ENCODE data around the gene GMCL2.

The GMCL2 gene

DNA sequence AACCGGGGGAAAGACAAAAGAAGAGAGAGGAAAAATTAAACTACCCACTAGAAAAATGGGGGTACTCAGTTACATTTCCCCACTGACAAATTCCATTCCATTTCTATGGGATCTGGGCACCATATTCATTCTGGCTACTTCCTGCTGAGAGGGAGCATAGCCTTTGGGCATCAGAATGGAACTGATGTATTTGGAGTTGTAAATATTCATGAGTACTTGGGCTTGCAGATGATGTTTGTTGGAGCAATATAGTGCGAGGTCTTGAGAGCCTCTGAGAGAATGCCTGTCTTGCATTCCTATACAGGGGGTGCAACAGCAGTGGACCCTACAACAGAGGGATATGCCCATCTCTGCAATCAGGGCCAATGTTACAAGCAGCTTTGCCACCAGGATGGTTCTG lies 16.7 kb downstream of the GMCL2 start (continued):
- TF ChIP-seq, protein P1, sequence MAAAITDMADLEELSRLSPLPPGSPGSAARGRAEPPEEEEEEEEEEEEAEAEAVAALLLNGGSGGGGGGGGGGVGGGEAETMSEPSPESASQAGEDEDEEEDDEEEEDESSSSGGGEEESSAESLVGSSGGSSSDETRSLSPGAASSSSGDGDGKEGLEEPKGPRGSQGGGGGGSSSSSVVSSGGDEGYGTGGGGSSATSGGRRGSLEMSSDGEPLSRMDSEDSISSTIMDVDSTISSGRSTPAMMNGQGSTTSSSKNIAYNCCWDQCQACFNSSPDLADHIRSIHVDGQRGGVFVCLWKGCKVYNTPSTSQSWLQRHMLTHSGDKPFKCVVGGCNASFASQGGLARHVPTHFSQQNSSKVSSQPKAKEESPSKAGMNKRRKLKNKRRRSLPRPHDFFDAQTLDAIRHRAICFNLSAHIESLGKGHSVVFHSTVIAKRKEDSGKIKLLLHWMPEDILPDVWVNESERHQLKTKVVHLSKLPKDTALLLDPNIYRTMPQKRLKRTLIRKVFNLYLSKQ (tag by site-specific recombination; IDR thresholded peaks at IDR 0.05; ENCODE audit: borderline replicate concordance): no peak
- no peak for TF ChIP-seq GFI1B (tag by site-specific recombination; IDR thresholded peaks at IDR 0.05)
- no peak for TF ChIP-seq ZNF548 (tag by site-specific recombination; IDR thresholded peaks at IDR 0.05)
- no peak for TF ChIP-seq ZNF639 (tag by site-specific recombination; IDR thresholded peaks at IDR 0.05)
- no peak for TF ChIP-seq ZNF146 (tag by site-specific recombination; IDR thresholded peaks at IDR 0.05)
- no peak for TF ChIP-seq KLF9 (tag by site-specific recombination; IDR thresholded peaks at IDR 0.05; ENCODE audit: low read depth)
- no peak for TF ChIP-seq ZFHX2 (tag by site-specific recombination; conservative IDR thresholded peaks at IDR 0.05)
- no peak for TF ChIP-seq GLI4 (tag by site-specific recombination; IDR thresholded peaks at IDR 0.05)

DNA sequence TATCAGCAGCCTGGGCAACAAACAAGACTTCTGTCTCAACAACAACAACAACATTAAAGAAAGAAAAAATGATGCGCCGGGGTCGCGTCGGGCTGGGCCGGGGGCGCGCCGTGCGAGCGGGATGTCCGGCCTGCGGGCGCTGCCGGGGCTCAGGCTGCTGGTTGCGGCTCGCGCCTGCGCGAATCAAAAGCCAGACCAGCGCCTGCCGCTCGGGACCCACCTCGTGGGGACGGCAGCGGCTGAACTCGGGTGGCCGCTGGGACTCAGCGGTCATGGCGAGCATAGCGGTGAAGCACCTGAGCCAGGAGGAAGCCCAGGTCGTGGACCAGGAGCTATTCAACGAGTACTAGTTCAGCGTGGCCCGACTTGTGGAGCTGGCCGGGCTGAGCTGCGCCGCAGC lies 21.6 kb downstream of the GMCL2 start:
- no peak overlapping the region for H3K27ac ChIP-seq (ENCODE audit: extremely low read depth, low read depth, low read length)
- H3K4me1 ChIP-seq (ENCODE audit: control insufficient read depth, insufficient read depth, low read length): no peaks in the 10 kb centered on the region
- H3K36me3 ChIP-seq (ENCODE audit: control insufficient read depth in 2 of 2, insufficient read depth in 1 of 2, low read length in 2 of 2): no peaks in the 10 kb centered on the region
- no peak overlapping the region for H3K4me3 ChIP-seq (ENCODE audit: low read depth, low read length)
- ChIA-PET POLR2A (no interaction called here), CTCF (interaction anchor here (0.9 to 1.6 kb wide), 3 partner anchors 90 to 792 kb away, joined by 3 to 11 read pairs (median 4); no protein-coding TSS in a partner anchor)
- no peaks in the 10 kb centered on the region for H3K9me3 ChIP-seq (ENCODE audit: control insufficient read depth, insufficient read depth, low read depth, low read length)
- TF ChIP-seq ZNF221 (tag by site-specific recombination; IDR thresholded peaks at IDR 0.05; ENCODE audit: borderline replicate concordance): no peak
- no peak for TF ChIP-seq ZNF223 (tag by site-specific recombination; IDR thresholded peaks at IDR 0.05)

DNA sequence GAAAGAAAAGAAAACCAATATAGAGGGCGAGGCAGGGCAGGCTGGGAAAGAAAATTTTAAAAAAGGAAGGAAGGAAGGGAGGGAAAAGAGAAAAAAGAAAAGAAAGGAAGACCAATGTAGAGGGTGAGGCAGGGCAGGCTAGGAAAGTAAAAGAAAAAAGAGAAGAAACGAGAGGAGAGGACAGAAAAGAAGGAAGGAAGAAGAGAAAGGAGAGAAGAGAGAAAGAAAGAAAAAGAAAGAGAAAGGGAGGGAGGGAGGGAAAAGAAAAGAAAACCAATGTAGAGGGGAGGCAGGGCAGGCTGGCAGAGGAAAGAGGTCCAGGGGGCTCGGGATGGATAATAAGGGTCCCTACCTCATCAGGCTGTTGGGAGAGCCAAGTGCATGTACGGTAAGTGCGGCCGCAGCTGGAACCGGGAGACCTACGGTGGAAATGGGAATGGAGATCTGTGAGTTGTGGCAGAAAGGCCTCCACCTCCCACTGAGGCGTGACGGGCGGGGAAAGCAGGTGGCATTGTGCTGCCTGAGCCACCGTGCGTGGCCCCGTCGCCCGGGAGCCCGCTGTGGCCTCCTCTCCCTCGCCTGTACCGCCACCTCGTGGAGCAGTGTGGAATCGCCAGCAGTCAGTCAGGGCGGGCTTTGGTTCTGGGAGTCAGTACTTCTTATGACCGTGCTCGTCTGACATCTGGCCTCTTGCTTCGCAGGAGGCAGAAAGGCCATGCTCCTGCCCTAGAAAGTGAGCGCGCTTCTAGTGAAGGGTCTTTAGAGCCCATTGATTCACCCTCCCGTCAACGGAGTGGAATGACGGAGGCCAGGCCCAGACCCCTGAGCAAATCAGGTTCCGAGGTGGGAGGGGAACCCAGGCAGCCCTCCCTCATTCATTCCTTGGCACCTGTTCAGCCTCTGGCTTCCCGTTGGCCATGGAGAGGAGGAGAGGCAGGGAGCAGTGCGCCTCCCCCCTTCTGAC lies 23.1 kb downstream of the GMCL2 start:
- H3K4me3 ChIP-seq (ENCODE audit: low read depth, low read length): peak overlapping the region; percentile 10; the same call in 1 of the 2 replicates
- ChIA-PET CTCF (interaction anchor here (2.6 to 3.9 kb wide), 2 partner anchors 15 to 88 kb away, joined by 10 to 39 read pairs; no protein-coding TSS in a partner anchor), POLR2A (no interaction called here)
- TF ChIP-seq, protein P2, sequence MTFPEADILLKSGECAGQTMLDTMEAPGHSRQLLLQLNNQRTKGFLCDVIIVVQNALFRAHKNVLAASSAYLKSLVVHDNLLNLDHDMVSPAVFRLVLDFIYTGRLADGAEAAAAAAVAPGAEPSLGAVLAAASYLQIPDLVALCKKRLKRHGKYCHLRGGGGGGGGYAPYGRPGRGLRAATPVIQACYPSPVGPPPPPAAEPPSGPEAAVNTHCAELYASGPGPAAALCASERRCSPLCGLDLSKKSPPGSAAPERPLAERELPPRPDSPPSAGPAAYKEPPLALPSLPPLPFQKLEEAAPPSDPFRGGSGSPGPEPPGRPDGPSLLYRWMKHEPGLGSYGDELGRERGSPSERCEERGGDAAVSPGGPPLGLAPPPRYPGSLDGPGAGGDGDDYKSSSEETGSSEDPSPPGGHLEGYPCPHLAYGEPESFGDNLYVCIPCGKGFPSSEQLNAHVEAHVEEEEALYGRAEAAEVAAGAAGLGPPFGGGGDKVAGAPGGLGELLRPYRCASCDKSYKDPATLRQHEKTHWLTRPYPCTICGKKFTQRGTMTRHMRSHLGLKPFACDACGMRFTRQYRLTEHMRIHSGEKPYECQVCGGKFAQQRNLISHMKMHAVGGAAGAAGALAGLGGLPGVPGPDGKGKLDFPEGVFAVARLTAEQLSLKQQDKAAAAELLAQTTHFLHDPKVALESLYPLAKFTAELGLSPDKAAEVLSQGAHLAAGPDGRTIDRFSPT (tag by site-specific recombination; IDR thresholded peaks at IDR 0.05): peak; percentile 96
- TF ChIP-seq ZNF660 (tag by site-specific recombination; IDR thresholded peaks at IDR 0.05) (peak; percentile 77; the same call in 1 of the 2 replicates), ZNF24 (tag by site-specific recombination; IDR thresholded peaks at IDR 0.05) (peak; percentile 60), ZNF692 (tag by site-specific recombination; IDR thresholded peaks at IDR 0.05) (peak; percentile 70), YY2 (tag by site-specific recombination; IDR thresholded peaks at IDR 0.05) (peak; percentile 29; the same call in 1 of the 2 replicates), ZFHX2 (tag by site-specific recombination; conservative IDR thresholded peaks at IDR 0.05) (peak; percentile 40), ZNF132 (tag by site-specific recombination; IDR thresholded peaks at IDR 0.05; ENCODE audit: borderline replicate concordance) (no peak), ZNF600 (tag by site-specific recombination; IDR thresholded peaks at IDR 0.05) (peak; percentile 88), GLIS2 (tag by site-specific recombination; IDR thresholded peaks at IDR 0.05) (peak; percentile 78), ZFP69B (tag by site-specific recombination; IDR thresholded peaks at IDR 0.05) (peak; percentile 63), ZNF549 (tag by site-specific recombination; IDR thresholded peaks at IDR 0.05) (no peak), ZNF394 (tag by site-specific recombination; IDR thresholded peaks at IDR 0.05; ENCODE audit: borderline replicate concordance) (0 out of 2 replicates have a peak, but pooled peaks have one; percentile 12), GLIS1 (tag by site-specific recombination; IDR thresholded peaks at IDR 0.05) (peak; percentile 95), KLF8 (tag by site-specific recombination; IDR thresholded peaks at IDR 0.05) (peak; percentile 65; the same call in 1 of the 2 replicates), ZNF335 (tag by site-specific recombination; conservative IDR thresholded peaks at IDR 0.05) (peak; percentile 75), ZFP37 (tag by site-specific recombination; IDR thresholded peaks at IDR 0.05) (peak; percentile 52; the same call in 1 of the 2 replicates), ZBTB17 (tag by site-specific recombination; IDR thresholded peaks at IDR 0.05) (peak; percentile 70)

More for the DNA sequence above, 23.1 kb downstream of the GMCL2 start:
- Histone ChIP-seq H3K9me3 (ENCODE audit: control insufficient read depth, insufficient read depth, low read depth, low read length) (no peaks in the 10 kb centered on the region), H3K4me1 (ENCODE audit: control insufficient read depth, insufficient read depth, low read length) (no peaks in the 10 kb centered on the region), H3K36me3 (ENCODE audit: control insufficient read depth in 2 of 2, insufficient read depth in 1 of 2, low read length in 2 of 2) (no peaks in the 10 kb centered on the region), H3K27ac (ENCODE audit: extremely low read depth, low read depth, low read length) (no peak overlapping the region)
